Gastroesophageal sphincter (tissue), 3 donors: Measurements from ENCODE around the gene CEP120.

Experiments used
- POLR2A ChIP-seq, 2 donors: fragments of 450-650 bp; IDR thresholded peaks; one replicate each; pipeline ENCODE4 v1.6.1; 2017; ENCODE audit warnings: antibody characterized with exemption in 2 of 2, mild to moderate bottlenecking in 2 of 2, moderate library complexity in 1 of 2
- TF ChIP-seq, protein P1 (sequence below), 4 experiments: fragments of 200-600 bp in 2 of 4; fragments of 450-650 bp in 2 of 4; sonication (generic) in 1 of 4; IDR thresholded peaks; one replicate each; pipeline ENCODE4 v1.5.1; 2017 to 2019; ENCODE audit warnings: antibody characterized with exemption in 4 of 4, mild to moderate bottlenecking in 2 of 4, moderate library complexity in 2 of 4

DNA sequence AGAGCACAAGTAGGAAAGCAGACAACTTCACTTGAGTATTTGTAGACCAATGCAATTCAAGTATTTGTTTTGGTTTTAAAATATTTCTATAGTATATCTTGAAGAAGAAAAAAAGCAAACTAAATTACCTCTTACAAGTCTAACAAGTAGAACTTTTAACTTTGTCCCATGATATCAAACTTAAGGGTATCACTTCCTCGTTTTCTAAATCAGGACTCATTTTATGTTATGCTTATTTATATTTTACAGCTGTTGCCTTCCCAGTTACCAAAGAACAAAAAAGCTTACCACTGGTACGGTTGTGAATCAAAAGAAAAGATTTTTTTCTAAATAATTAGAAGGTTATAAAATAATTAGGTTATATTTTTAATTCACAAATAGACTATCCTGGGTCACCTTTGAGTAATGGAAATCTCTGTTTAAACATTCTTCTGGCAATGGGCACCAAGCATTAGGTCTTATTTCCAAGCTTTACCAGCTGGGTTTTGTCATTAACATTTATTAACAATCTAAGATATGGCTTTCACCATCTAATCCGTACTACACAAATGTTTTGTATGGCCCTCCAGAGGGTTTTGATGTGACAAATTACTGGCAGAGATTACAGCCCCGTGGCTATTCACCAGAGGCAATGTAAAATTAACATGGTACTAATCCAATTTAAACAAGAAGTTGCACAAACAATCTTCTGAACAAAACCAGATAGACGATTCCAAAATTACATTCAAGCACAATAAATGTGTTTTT lies 63.6 kb downstream of the CEP120 start:
- TF ChIP-seq, protein P1, sequence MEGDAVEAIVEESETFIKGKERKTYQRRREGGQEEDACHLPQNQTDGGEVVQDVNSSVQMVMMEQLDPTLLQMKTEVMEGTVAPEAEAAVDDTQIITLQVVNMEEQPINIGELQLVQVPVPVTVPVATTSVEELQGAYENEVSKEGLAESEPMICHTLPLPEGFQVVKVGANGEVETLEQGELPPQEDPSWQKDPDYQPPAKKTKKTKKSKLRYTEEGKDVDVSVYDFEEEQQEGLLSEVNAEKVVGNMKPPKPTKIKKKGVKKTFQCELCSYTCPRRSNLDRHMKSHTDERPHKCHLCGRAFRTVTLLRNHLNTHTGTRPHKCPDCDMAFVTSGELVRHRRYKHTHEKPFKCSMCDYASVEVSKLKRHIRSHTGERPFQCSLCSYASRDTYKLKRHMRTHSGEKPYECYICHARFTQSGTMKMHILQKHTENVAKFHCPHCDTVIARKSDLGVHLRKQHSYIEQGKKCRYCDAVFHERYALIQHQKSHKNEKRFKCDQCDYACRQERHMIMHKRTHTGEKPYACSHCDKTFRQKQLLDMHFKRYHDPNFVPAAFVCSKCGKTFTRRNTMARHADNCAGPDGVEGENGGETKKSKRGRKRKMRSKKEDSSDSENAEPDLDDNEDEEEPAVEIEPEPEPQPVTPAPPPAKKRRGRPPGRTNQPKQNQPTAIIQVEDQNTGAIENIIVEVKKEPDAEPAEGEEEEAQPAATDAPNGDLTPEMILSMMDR (IDR thresholded peaks at IDR 0.05) = no peak
- TF ChIP-seq POLR2A (IDR thresholded peaks at IDR 0.05) = no peak
